ENCODE data around the gene SKP1.

The SKP1 gene

DNA sequence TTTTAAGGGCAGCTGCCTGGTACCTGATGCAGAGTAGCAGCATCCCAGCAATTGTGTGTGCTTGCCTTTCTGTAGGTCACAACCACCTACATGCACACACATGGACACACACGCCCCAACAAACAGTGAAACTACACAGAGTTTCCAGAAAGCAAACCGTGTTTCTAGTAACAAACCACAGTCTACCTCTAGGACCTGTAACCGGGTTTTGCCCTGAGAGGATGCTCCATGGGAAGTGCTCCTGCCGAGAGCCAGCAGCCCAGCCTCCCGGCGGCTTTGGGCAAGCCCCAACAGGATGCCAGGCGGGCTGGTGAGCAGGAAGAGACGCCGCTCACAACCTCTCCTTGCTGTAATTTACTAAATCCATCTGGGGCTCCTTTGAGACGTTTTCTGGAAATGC lies 66.4 kb downstream of the SKP1 start:
- no peak for DNase-seq (ENCODE audit: low read depth)
- no peak overlapping the region for H3K4me3 ChIP-seq (ENCODE audit: control insufficient read depth, low read depth, low read length)
- TF ChIP-seq, protein P1, sequence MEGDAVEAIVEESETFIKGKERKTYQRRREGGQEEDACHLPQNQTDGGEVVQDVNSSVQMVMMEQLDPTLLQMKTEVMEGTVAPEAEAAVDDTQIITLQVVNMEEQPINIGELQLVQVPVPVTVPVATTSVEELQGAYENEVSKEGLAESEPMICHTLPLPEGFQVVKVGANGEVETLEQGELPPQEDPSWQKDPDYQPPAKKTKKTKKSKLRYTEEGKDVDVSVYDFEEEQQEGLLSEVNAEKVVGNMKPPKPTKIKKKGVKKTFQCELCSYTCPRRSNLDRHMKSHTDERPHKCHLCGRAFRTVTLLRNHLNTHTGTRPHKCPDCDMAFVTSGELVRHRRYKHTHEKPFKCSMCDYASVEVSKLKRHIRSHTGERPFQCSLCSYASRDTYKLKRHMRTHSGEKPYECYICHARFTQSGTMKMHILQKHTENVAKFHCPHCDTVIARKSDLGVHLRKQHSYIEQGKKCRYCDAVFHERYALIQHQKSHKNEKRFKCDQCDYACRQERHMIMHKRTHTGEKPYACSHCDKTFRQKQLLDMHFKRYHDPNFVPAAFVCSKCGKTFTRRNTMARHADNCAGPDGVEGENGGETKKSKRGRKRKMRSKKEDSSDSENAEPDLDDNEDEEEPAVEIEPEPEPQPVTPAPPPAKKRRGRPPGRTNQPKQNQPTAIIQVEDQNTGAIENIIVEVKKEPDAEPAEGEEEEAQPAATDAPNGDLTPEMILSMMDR (IDR thresholded peaks at IDR 0.05; ENCODE audit: control insufficient read depth, insufficient read depth, low read depth, low read length, missing control alignments): no peak

DNA sequence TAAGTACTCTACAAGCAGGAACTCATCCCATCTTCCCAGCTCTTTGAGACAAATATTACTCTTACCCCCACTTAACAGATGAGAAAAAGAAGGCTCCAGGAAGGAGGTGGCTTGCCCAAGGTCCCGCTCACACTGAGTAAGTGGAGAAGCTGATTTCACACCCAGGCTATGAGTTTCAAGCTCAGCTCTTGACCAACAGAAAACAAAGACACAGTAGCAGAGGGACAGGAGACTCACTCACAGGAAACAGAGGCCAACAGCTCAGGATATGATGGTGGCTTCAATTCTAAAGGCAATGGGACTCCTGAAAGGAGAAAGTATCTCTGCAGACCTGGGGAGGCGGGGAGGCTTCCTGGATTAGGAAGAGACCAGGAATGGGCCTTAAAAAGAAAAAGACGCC lies 69.0 kb downstream of the SKP1 start:
- no peak overlapping the region for H3K4me3 ChIP-seq (ENCODE audit: control insufficient read depth, low read depth, low read length)
- TF ChIP-seq, protein P1 (IDR thresholded peaks at IDR 0.05; ENCODE audit: control insufficient read depth, insufficient read depth, low read depth, low read length, missing control alignments): no peak
- DNase-seq (ENCODE audit: low read depth): no peak

DNA sequence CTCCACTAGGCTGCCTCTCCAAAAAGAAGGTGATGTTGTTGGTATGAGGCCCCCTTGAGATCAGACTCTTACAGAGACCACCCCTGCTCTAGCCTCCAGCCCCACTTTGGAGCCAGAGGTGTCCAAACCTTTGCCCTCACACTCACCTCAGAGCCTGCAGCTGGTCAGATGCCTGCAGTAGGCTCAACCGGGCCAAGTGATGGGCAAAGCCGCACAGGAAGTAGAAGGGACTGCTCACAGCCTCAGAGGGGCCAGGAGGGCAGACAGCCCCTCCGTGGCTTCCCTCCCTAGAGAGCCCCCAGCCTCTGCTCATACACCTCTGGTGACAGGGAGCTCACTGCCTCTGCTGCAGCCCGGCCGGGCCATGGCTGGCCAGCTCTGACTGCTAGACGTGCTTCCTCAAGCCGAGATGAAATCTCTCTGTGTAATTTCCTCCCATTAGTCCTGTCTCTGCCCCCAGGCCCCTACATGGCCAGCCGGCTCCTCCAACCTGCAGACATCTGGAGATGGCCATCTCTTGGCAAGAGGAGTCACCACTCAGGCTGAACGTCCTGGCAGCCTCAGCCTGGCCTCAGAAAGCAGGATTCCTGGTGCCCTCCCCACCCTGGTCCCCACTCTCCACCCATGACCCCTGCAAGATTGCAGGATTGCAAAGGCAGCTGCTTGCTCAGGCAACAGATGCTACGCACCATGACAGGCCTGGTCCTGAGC lies 69.6 kb downstream of the SKP1 start:
- H3K4me3 ChIP-seq (ENCODE audit: control insufficient read depth, low read depth, low read length): no peak overlapping the region
- DNase-seq (ENCODE audit: low read depth): no peak
- TF ChIP-seq, protein P1 (IDR thresholded peaks at IDR 0.05; ENCODE audit: control insufficient read depth, insufficient read depth, low read depth, low read length, missing control alignments): no peak

DNA sequence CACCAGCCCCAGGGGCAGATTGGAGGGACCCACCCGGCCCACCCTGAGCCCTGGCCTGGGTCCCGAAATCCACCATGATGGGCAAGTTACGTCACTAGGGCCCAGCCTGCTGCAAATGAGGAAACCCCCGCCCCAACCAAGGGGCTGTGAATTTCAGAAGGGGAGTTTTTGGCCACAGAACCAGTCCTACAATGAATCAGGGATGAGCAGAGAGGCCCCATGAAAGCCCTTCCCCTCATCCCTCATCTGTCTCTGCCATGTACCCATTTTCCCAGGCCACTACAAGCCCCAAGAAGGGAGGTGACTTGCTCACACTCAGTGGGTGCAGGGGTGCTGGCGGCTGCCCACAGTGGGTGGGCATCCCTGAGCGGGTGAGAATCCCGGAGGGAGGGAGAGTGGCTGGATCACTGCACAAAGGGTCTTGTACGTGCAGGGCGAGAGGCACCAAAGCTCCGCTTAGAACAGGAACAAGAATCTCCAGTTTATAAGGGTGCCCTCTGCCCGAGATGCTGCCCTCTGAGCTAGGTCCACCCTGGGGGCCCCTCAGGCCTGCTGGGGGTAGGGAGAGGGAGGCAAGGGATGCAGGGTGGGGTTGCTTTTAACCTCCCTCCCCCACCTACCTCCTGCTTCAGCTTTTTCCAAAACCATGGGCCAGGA lies 72.6 kb downstream of the SKP1 start:
- no peak overlapping the region for H3K4me3 ChIP-seq (ENCODE audit: control insufficient read depth, low read depth, low read length)
- no peak for DNase-seq (ENCODE audit: low read depth)
- TF ChIP-seq, protein P1 (IDR thresholded peaks at IDR 0.05; ENCODE audit: control insufficient read depth, insufficient read depth, low read depth, low read length, missing control alignments): no peak

DNA sequence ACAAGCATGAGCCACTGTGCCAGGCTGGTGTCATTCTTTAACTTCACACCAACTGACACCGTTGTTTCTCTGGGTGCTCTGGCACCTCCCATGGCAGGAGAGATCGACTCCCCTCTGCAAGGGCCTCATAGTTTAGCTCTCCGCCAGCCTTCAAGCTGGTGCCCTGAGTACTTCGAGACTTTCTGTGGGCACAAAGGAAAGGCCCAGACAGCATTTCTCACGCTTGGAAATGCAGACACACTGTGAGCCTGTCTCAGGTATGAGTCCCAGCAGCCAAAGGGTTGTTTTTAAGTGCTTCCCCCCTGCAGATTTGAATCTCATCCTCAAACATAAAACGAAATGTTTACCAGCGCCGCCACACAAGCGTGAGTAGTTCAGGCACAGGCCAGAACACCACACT lies 73.4 kb downstream of the SKP1 start:
- DNase-seq (ENCODE audit: low read depth): no peak
- TF ChIP-seq, protein P1 (IDR thresholded peaks at IDR 0.05; ENCODE audit: control insufficient read depth, insufficient read depth, low read depth, low read length, missing control alignments): no peak
- H3K4me3 ChIP-seq (ENCODE audit: control insufficient read depth, low read depth, low read length): no peak overlapping the region

DNA sequence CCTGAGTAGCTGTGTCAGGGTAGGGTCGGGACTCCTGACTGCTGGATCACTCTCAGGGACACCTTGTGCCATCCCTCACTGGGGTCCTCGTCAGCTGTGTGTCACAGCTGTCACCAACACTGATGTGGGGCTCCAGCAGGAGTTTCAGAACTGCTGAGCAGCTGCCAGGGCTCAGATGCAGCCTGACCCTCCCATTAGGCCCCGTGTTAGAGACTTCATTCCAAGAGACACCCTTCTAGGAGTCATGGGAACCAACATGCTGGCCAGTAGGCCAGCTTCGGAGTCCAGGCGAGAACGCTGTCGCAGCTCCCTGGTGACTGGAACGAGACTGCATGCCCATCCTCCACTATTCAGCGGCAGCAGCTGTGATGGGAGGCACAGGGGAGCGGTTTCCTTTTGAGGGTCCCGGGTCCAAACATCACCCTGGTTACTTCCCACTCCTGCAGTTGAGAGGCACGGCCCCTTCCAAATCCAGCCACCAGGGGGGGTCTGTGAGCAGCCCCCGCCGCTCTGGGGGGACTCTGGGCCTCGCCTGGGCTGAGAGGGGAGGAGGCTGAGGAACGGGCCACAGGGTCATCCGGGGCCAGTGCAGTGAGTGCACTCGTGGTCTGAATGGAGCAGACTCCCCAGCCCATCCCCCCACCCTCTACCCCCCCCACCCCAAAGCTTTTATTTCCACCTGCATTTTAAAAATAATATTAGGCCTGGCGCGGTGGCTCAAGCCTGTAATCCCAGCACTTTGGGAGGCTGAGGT lies 74.9 kb downstream of the SKP1 start:
- no peak for DNase-seq (ENCODE audit: low read depth)
- TF ChIP-seq, protein P1 (IDR thresholded peaks at IDR 0.05; ENCODE audit: control insufficient read depth, insufficient read depth, low read depth, low read length, missing control alignments): peak; percentile 93
- H3K4me3 ChIP-seq (ENCODE audit: control insufficient read depth, low read depth, low read length): no peak overlapping the region

Data from AG09309 (cell line).